Karpas-422 (cell line): ENCODE results near the gene TSPAN5. TPM values are rescaled to one million over a fixed set of nuclear protein-coding genes. Genes with fewer than 3 reads are reported as not detected.

ENCODE experiments used
- DNase-seq: peaks from one replicate; pipeline ENCODE4 v3.0.0-alpha.2; 2015
- H2AFZ ChIP-seq: fragments of 200-600 bp; sonication (generic); 2 replicates; pipeline ENCODE4 v1.6.1; 2014; ENCODE audit warnings: antibody characterized with exemption, low read length, mixed read lengths
- H3K27ac ChIP-seq: fragments of 200-600 bp; sonication (generic); 2 replicates; pipeline ENCODE4 v1.5.1; 2014; ENCODE audit warnings: mild to moderate bottlenecking, low read length, moderate library complexity
- H3K27me3 ChIP-seq: fragments of 200-600 bp; sonication (generic); 2 replicates; pipeline ENCODE4 v1.6.1; 2014; ENCODE audit warnings: low read length, mixed read lengths
- H3K36me3 ChIP-seq: fragments of 200-600 bp; sonication (generic); 2 replicates; pipeline ENCODE4 v1.6.1; 2014; ENCODE audit warnings: low read length, mixed read lengths; ENCODE audit not compliant: insufficient read depth
- H3K4me1 ChIP-seq: fragments of 200-600 bp; sonication (generic); 2 replicates; pipeline ENCODE4 v1.6.1; 2014; ENCODE audit warnings: mild to moderate bottlenecking, low read length, mixed read lengths
- H3K4me2 ChIP-seq: fragments of 200-600 bp; sonication (generic); 2 replicates; pipeline ENCODE4 v1.6.1; 2014; ENCODE audit warnings: low read length, low read depth, mild to moderate bottlenecking; ENCODE audit not compliant: poor library complexity, severe bottlenecking
- H3K4me3 ChIP-seq: fragments of 200-600 bp; sonication (generic); 2 replicates; pipeline ENCODE4 v1.5.1; 2014; ENCODE audit warnings: mild to moderate bottlenecking, antibody characterized with exemption, low read length, mixed read lengths
- H3K79me2 ChIP-seq: fragments of 200-600 bp; sonication (generic); 2 replicates; pipeline ENCODE4 v1.6.1; 2014; ENCODE audit warnings: mild to moderate bottlenecking, low read length, mixed read lengths
- H3K9ac ChIP-seq: fragments of 200-600 bp; sonication (generic); 2 replicates; pipeline ENCODE4 v1.6.0; 2014; ENCODE audit warnings: low read length
- H3K9me2 ChIP-seq: fragments of 200-600 bp; sonication (generic), shearing (Covaris generic); replicated peaks from 2 replicates; pipeline ENCODE4 v1.6.0; 2014; ENCODE audit warnings: mild to moderate bottlenecking, low read length, moderate library complexity; ENCODE audit not compliant: insufficient read depth
- H3K9me3 ChIP-seq: fragments of 300-700, 200-600 bp; sonication (generic); 2 replicates; pipeline ENCODE4 v1.6.1; 2014; ENCODE audit warnings: low read length, mixed read lengths
- H4K20me1 ChIP-seq: fragments of 200-600 bp; sonication (generic); 2 replicates; pipeline ENCODE4 v1.6.1; 2014; ENCODE audit warnings: mild to moderate bottlenecking, antibody characterized with exemption, low read length, low read depth; ENCODE audit not compliant: insufficient read depth
- total RNA-seq: library from RNA; depleted of rRNA; stranded (reverse); fragments of >200 nt; shearing (Covaris generic); gene quantifications from 2 replicates; pipeline ENCODE4 v1.2.3, GENCODE V29; 2014; ENCODE audit warnings: low replicate concordance

TSPAN5 gene
- total RNA-seq, 1 experiment from 2014 or later: 0.15 TPM

- no peaks in the 10 kb centered on the region for H3K4me1 ChIP-seq
- H3K79me2 ChIP-seq: no peaks in the 10 kb centered on the region
- H3K27ac ChIP-seq: no peak overlapping the region
- no peak overlapping the region for H3K4me3 ChIP-seq
- H3K36me3 ChIP-seq: no peaks in the 10 kb centered on the region
- no peak for DNase-seq
- H3K27me3 ChIP-seq: no peaks in the 10 kb centered on the region
- no peak overlapping the region for H2AFZ ChIP-seq
- H3K9me2 ChIP-seq: no peaks in the 10 kb centered on the region
- no peak overlapping the region for H3K9ac ChIP-seq
- H3K4me2 ChIP-seq: no peak overlapping the region
- H3K9me3 ChIP-seq: no peaks in the 10 kb centered on the region
- no peaks in the 10 kb centered on the region for H4K20me1 ChIP-seq
These were observed 22.4 kb upstream of the TSPAN5 start for GRCh38 chr4:98680806-98681205.

DNA sequence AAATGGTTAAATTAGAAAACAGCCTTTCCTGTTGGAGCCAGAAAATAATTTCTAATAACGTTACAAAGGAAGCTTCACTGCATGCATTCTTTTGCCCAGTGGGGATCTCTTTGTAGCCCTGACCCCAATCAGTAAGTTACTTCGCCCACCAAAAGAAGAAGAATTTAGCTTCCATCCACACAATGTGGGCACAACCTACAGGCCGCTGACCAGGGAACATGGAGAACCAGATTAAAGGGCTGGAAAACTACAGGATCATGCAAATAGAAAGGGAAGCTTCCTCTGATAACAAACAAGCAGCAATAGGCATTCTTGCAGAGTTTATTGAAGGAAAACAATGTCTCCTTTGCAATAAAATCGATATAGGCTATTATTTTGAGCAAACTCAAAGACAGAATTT, 21.3 kb upstream of the TSPAN5 start:
- Histone ChIP-seq H3K27me3 (no peaks in the 10 kb centered on the region), H4K20me1 (no peaks in the 10 kb centered on the region), H3K4me1 (no peaks in the 10 kb centered on the region), H3K9me2 (no peaks in the 10 kb centered on the region), H3K4me3 (no peak overlapping the region), H3K9ac (no peak overlapping the region), H3K4me2 (no peak overlapping the region), H3K79me2 (no peaks in the 10 kb centered on the region), H3K9me3 (no peaks in the 10 kb centered on the region), H2AFZ (no peak overlapping the region), H3K27ac (no peak overlapping the region), H3K36me3 (no peaks in the 10 kb centered on the region)
- DNase-seq: no peak

GRCh38 chr4:98677799-98678198, 19.4 kb upstream of the TSPAN5 start:
- Histone ChIP-seq H3K27ac (no peak overlapping the region), H3K27me3 (no peaks in the 10 kb centered on the region), H3K9me2 (no peaks in the 10 kb centered on the region), H3K9me3 (no peaks in the 10 kb centered on the region), H3K4me1 (no peaks in the 10 kb centered on the region), H3K4me3 (no peak overlapping the region), H4K20me1 (no peaks in the 10 kb centered on the region), H2AFZ (no peak overlapping the region), H3K9ac (no peak overlapping the region), H3K79me2 (no peaks in the 10 kb centered on the region), H3K36me3 (no peaks in the 10 kb centered on the region), H3K4me2 (no peak overlapping the region)
- no peak for DNase-seq

GRCh38 chr4:98674404-98675173, 16.2 kb upstream of the TSPAN5 start:
- H3K9me2 ChIP-seq: no peaks in the 10 kb centered on the region
- no peak overlapping the region for H3K4me3 ChIP-seq
- no peak overlapping the region for H3K9ac ChIP-seq
- no peaks in the 10 kb centered on the region for H3K4me1 ChIP-seq
- no peaks in the 10 kb centered on the region for H3K79me2 ChIP-seq
- H3K36me3 ChIP-seq: no peaks in the 10 kb centered on the region
- no peak overlapping the region for H3K4me2 ChIP-seq
- no peak for DNase-seq
- H3K27ac ChIP-seq: no peak overlapping the region
- H3K9me3 ChIP-seq: no peaks in the 10 kb centered on the region
- no peak overlapping the region for H2AFZ ChIP-seq
- no peaks in the 10 kb centered on the region for H4K20me1 ChIP-seq
- H3K27me3 ChIP-seq: no peaks in the 10 kb centered on the region

GRCh38 chr4:98673978-98674377, 15.6 kb upstream of the TSPAN5 start:
- H4K20me1 ChIP-seq: no peaks in the 10 kb centered on the region
- H2AFZ ChIP-seq: no peak overlapping the region
- H3K4me2 ChIP-seq: no peak overlapping the region
- H3K9ac ChIP-seq: no peak overlapping the region
- H3K4me3 ChIP-seq: no peak overlapping the region
- H3K27ac ChIP-seq: no peak overlapping the region
- H3K79me2 ChIP-seq: no peaks in the 10 kb centered on the region
- H3K36me3 ChIP-seq: no peaks in the 10 kb centered on the region
- DNase-seq: no peak
- no peaks in the 10 kb centered on the region for H3K4me1 ChIP-seq
- H3K27me3 ChIP-seq: no peaks in the 10 kb centered on the region
- no peaks in the 10 kb centered on the region for H3K9me2 ChIP-seq
- H3K9me3 ChIP-seq: no peaks in the 10 kb centered on the region

DNA sequence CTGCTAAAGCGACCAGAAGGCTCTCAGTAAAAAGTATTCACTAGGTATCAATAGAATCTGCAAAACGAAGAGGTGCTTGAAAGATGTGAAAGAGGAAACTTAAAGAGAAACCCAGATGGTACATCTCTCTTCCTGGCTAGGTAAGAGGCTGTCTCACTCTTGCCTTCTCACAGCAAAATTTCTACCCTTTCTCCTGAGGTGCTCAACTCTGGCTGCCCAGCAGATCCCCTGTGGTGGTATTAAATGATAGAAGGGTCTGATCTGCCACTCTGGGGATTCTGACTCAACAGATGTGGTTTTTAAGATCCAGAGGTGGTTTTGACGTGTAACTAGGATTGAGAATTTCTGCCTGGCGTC, 14.9 kb upstream of the TSPAN5 start:
- no peak overlapping the region for H2AFZ ChIP-seq
- no peaks in the 10 kb centered on the region for H3K79me2 ChIP-seq
- no peaks in the 10 kb centered on the region for H3K9me3 ChIP-seq
- no peak overlapping the region for H3K9ac ChIP-seq
- no peaks in the 10 kb centered on the region for H3K9me2 ChIP-seq
- no peaks in the 10 kb centered on the region for H3K27me3 ChIP-seq
- H3K4me2 ChIP-seq: no peak overlapping the region
- H3K4me1 ChIP-seq: no peaks in the 10 kb centered on the region
- H3K36me3 ChIP-seq: no peaks in the 10 kb centered on the region
- DNase-seq: no peak
- H3K4me3 ChIP-seq: no peak overlapping the region
- no peaks in the 10 kb centered on the region for H4K20me1 ChIP-seq
- H3K27ac ChIP-seq: no peak overlapping the region

DNA sequence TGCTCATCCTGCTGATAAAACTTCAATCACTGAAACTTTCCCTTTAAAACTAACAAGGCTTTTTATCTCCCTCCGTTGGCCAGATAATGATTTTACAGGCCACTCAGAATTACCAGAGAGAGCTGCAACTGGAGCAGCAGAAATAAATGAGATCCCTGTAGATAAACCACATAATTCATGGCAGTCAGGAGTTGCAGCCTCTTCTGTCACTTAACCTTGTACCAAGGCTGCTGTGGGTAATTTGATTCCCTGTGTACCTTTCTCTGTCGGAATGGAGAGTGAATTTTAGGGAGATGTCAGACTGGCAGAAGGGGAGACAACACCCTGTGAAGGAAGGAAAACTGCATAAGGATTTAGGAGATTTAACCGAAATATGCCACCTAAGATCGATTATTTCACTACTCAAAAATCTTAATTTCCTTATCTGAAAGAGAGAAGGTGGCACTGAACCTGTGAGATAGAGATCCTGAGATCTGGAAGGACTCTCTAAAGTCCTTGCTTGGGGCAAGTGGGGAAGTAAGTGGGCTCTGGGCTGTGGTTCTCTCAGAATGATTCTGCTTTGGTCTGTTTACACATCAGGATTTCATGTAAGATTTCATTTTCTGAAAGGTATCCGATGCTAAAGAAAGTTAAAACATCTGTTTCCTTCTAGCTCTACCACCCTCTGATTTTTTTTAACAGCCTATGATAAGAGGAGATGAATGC, 14.3 kb upstream of the TSPAN5 start:
- H3K9me3 ChIP-seq: no peaks in the 10 kb centered on the region
- H3K4me3 ChIP-seq: no peak overlapping the region
- H4K20me1 ChIP-seq: no peaks in the 10 kb centered on the region
- no peak overlapping the region for H3K9ac ChIP-seq
- H3K4me1 ChIP-seq: no peaks in the 10 kb centered on the region
- no peaks in the 10 kb centered on the region for H3K79me2 ChIP-seq
- H2AFZ ChIP-seq: no peak overlapping the region
- DNase-seq: no peak
- no peak overlapping the region for H3K27ac ChIP-seq
- H3K36me3 ChIP-seq: no peaks in the 10 kb centered on the region
- no peak overlapping the region for H3K4me2 ChIP-seq
- no peaks in the 10 kb centered on the region for H3K9me2 ChIP-seq
- H3K27me3 ChIP-seq: no peaks in the 10 kb centered on the region

- no peak for DNase-seq
- H4K20me1 ChIP-seq: no peaks in the 10 kb centered on the region
- H3K9me2 ChIP-seq: no peaks in the 10 kb centered on the region
- no peak overlapping the region for H3K4me3 ChIP-seq
- no peaks in the 10 kb centered on the region for H3K79me2 ChIP-seq
- no peaks in the 10 kb centered on the region for H3K4me1 ChIP-seq
- no peak overlapping the region for H3K27ac ChIP-seq
- no peak overlapping the region for H2AFZ ChIP-seq
- H3K27me3 ChIP-seq: no peaks in the 10 kb centered on the region
- H3K9ac ChIP-seq: no peak overlapping the region
- no peaks in the 10 kb centered on the region for H3K9me3 ChIP-seq
- H3K4me2 ChIP-seq: no peak overlapping the region
- H3K36me3 ChIP-seq: no peaks in the 10 kb centered on the region
These were observed 12.7 kb upstream of the TSPAN5 start for GRCh38 chr4:98671131-98671530.
